Epithelial cell of esophagus (primary cell): ENCODE measurements around the gene ENOX1.

Source experiments
- DNase-seq: peaks from one replicate; pipeline ENCODE4 v3.0.0; 2010; ENCODE audit warnings: low read depth
- H3K4me3 ChIP-seq: 2 replicates; pipeline ENCODE4 v1.5.1; 2011; ENCODE audit warnings: mild to moderate bottlenecking, low read length, control low read depth
- TF ChIP-seq, protein P1 (sequence below): IDR thresholded peaks from 2 replicates; pipeline ENCODE4 v1.5.1; 2011; ENCODE audit warnings: low read depth, mild to moderate bottlenecking, low read length, control low read depth, inconsistent platforms; ENCODE audit not compliant: insufficient read depth; ENCODE audit errors: missing control alignments

The ENOX1 gene

DNA sequence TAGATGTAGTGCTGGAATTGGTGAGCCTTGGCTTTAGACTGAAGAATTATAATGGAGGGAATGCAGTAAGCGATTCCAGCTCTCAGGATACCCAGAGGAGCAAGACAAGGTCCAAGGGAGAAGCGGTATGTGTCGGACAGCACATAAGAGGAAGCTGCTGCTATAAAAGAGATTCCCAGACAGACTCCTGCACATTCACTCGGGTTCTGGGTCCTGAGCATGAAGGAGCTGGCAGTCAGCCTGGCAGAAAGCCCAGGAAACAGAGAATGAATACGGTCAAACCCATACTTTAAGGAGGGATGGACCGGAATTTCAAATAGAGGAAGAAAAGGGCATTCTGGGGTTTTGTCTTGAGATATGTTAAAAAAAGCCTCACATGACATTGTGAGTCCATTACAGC lies 455.1 kb downstream of the ENOX1 start:
- TF ChIP-seq, protein P1, sequence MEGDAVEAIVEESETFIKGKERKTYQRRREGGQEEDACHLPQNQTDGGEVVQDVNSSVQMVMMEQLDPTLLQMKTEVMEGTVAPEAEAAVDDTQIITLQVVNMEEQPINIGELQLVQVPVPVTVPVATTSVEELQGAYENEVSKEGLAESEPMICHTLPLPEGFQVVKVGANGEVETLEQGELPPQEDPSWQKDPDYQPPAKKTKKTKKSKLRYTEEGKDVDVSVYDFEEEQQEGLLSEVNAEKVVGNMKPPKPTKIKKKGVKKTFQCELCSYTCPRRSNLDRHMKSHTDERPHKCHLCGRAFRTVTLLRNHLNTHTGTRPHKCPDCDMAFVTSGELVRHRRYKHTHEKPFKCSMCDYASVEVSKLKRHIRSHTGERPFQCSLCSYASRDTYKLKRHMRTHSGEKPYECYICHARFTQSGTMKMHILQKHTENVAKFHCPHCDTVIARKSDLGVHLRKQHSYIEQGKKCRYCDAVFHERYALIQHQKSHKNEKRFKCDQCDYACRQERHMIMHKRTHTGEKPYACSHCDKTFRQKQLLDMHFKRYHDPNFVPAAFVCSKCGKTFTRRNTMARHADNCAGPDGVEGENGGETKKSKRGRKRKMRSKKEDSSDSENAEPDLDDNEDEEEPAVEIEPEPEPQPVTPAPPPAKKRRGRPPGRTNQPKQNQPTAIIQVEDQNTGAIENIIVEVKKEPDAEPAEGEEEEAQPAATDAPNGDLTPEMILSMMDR, result no peak
- DNase-seq, result peak; percentile 28
- no peak overlapping the region for H3K4me3 ChIP-seq

DNA sequence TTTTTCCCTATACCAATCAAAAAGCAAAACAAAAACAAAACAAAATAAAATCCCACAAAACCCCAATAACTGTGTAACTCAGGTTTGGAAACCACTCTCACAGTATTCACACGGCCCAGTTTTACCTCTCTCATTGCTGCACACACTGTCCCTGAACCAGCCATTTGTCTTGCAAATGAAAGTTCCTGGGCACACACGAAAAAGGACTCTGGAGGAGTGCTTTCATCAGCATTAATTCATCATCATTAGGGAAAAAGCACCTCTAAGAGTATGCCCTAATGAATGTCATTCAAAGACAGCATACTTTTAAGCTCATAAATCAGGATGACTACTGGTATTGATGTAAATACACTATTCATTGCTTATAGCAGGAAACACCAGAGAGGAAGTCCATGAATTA lies 457.1 kb downstream of the ENOX1 start:
- TF ChIP-seq, protein P1, result no peak
- no peak for DNase-seq
- H3K4me3 ChIP-seq, result no peak overlapping the region

DNA sequence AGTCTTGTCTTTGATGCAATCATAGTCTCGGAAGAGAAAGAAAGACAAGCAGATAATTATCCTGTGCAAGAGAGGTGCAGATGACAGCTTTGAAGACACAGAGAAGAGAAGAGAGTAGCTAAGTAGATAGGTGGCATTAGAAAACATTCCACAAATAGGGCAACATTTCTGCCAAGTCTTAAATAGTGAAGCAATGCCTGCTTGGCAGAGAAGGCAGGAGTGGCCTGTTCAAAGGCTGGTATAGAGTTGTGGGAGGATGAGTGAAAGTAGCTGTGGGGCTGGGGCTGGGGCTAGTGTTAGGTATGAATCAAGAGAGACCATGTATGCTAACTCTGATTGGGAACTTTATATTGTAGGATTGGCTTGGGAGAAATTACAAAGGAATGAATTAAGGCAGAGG lies 457.9 kb downstream of the ENOX1 start:
- TF ChIP-seq, protein P1, result no peak
- H3K4me3 ChIP-seq, result no peak overlapping the region
- no peak for DNase-seq

DNA sequence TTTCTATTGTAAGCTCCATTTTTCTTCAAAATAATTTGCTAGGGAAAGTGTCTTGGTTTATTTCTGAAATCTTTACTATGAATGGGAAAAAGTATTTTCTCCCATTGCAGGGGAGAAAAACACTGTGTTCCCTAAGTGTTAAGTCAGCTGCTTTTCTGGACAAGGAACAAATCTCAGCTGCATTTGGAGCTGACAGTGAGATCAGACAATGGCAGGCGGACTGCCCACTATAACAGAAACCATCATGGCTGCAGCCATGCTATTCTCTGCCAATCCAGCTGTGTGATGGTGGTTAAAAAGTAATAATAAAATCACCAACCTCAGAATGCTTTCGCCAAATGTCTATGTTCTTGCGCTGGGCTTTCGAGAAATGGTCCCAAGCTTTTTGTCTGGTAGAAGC lies 460.7 kb downstream of the ENOX1 start:
- no peak for DNase-seq
- H3K4me3 ChIP-seq, result no peak overlapping the region
- TF ChIP-seq, protein P1, result no peak

DNA sequence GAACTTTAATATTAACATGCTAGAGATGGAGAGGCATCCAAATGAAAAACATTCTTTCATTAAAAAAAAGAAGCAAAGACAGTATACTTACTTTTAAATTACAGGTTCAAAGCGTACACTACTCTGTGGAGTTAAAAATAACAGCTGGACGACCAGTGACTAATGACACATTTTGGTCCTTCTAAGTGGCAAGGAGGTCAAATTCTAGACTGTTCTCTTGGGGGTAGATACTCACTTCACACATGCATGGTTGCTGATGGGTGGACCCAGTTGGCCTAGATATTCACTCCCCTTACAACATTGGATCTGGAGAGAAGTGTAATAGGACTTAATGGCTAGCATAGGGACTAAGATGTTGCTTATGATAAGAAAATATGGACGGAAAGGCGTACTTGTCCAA lies 461.1 kb downstream of the ENOX1 start:
- H3K4me3 ChIP-seq, result no peak overlapping the region
- DNase-seq, result no peak
- TF ChIP-seq, protein P1, result no peak

DNA sequence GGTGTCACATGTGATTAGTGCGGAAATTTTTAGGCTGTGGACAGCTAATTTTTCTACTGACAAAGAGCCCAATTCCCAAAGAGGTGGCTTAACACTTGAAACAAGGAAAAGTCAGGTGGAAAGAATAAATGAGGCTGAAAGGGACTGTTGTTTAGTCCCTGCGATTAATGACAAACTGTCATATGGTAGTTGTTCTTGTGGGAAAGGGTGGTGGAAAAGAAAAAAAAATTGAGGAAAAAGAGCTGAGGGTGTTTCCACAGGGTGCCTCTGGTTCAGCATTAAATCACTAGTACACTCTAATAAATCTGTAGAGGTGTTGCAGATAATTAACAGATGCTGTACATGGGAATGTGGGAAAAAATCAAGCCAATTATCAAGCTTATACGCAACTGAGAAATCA lies 462.6 kb downstream of the ENOX1 start:
- H3K4me3 ChIP-seq, result no peak overlapping the region
- no peak for DNase-seq
- TF ChIP-seq, protein P1, result no peak

DNA sequence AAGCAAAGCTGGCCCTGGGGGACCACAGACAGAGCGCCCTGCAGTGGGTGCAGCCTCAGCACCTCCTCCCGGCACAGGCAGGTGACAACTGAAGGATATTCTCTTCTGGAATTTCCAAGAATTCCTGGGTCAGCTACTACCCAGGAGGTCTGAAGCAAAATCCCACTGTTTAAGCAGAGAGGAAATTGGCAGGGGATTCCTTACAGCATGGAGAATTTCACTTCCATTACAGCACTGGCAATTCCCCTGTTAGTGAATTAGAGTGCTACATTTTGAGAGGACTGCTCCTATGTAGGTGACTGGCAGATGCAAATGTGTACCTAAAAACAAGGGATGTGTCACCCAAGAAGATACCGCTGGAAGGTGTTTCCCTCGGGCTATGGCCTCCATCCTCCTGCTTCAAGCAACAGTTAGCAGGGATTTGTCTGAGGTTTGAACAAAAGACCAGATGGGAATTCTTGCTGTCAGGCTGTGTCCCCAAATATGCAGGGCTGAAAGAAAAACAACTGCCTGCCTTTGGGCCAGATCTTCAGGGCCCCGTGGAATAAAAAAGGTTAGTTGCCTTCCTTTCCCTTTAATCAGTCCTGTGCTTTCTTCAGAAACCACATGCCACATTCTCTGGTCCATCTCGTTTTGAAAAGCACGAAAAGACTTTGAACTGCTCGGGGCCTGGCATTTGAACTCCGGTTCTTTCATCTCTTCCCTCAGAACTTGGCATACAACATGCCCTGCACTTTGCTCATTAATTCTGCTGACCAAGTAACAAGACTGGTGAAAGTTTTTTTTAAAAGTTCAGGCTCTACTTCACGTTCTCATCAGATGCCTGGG lies 466.9 kb downstream of the ENOX1 start:
- TF ChIP-seq, protein P1, result no peak
- DNase-seq, result no peak
- H3K4me3 ChIP-seq, result no peak overlapping the region
